NK-92 treated with Interleukin-12 subunit alpha and Interleukin-12 subunit beta, amount 100 ng/mL, for 24 hours (cell line): ENCODE data around the gene WDR64.
"Not testable (repeated sequence)": the region's sequence is repeated elsewhere in the genome, so short reads cannot be mapped to it uniquely, and the experiment has no call there.

Source experiments
- DNase-seq: peaks from one replicate; lab custom pipeline; 2025; lab: John Stamatoyannopoulos, UW

WDR64 gene

DNA sequence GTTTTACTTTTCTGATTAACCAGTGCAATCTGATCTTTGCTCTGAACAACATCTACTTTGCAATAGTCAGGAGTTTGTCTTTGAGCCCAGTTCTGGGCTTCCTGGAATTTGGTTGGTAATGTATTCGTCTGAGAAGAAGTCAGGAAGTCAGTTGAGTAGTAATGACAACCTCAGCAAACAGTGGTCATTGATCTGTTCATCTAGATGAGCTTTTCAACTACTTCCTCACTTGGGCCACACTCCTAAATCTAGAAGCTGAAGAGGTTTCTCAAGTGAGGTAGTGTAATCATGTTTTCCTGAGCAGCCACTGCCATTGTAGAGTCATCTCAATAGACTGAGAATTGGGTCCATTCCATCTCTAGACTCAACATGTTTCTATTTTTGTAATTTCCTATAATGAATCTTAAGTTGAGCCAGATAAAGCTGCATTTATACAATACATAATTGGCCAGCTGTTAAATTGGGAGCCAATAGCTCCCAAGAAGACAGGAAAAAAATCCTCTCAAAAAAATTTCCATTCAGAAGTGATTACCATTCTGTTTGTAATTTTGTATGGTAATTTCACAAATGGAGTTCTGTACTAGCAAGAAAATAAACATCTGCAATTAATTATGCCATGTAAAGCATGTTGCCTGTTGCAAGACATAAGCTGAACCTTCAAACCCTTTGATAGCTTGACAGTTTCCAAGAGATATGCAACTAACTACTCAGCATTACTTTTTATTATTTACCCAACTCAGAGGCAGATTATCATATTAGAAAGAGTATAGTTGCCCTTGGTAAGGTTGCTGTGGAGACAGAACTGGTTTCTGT is 49.6 kb downstream of the WDR64 start:
- DNase-seq, result no peak

DNA sequence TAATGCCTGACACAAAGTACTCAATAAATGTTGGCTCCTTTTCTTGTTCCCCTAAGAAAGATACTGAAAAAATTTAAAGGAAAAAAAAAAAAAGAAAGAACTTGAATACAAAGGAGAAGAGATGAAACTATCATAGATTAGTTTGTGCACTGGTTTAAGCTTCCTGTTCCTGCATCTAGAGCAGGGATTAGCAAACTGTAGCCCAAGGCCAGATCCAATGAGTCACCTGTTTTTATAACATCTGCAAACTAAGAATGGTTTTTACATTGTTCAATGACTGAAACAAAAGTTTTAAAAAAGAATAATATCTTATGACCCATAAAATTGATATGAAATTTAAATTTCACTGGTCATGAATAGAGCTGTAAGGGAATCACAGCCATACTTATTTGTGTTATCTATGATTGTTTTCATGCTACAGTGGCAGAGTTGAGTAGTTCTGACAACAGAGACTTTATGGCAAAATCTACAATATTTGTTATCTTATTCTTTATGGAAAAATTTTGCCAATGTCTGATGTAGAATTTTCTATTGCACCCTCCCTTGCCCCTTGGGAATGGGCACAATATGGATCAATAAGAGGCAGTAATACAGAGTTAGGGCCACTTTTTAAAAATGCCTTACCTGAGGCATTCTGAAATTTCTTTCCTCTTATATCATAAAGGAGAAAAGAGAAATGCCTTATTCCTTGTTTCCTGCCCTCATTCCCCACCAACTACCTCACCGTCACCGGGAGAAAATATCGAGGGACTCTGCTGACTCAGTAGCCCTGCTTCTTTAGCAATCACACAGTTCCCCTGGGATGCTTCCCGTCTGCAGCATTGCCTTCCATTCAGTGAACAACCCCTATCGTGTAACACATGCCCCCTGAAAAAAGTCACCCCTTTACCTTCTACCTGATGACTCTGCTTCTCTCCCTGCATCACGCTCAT is 50.6 kb downstream of the WDR64 start:
- DNase-seq, result no peak

DNA sequence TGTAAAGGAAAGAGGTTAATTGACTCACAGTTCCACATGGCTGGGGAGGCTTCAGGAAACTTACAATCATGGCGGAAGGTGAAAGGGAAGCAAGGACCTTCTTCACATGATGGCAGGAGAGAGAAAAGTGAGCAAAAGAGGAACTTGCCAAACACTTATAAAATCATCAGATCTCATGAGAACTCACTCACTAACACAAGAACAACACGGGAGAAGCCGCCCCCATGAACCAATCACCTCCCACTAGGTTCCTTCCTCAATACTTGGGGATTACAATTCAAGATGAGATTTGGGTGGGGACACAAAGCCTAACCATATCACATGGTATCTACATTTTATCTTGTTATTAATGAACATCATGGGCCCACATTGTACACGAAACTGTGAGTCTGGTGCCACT is 51.7 kb downstream of the WDR64 start:
- not testable (repeated sequence) for DNase-seq

DNA sequence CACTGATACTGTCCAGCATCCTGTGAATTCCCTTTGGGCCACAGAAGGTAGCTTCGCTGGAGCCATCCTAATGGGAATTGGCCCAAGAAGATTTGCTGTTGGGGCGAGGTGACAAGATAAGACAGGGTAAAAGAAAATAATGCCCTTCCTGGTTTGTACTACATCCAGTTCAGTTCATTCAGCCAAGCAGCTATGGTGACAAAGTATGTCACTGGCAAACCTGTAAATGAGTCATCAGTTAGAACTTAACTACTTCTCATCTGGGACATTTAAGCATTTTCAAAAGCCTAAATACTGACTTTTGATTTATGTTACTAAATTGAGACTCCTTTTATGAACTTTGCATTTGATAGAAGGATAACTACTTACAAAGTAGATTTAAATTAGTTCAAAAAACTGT is 54.2 kb downstream of the WDR64 start:
- no peak for DNase-seq

DNA sequence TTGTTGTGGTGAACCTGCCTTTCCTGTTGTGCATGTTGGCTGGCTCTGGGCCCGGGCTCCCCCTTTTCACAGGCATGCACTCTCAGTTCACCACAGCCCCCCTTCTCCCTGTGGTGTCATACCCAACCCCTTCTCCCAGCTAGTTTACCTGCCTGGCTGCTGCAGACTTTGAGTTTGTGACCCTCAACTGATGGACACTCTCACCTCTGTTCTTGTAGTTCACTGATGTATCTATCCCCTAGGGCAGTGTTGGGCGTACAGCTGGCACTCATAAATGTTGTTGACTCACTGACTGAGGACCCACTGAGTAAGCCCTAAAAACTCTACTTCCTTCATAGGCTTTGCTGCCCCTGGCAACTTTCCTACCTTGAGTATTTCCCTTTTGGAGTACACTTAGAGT is 54.9 kb downstream of the WDR64 start:
- no peak for DNase-seq

DNA sequence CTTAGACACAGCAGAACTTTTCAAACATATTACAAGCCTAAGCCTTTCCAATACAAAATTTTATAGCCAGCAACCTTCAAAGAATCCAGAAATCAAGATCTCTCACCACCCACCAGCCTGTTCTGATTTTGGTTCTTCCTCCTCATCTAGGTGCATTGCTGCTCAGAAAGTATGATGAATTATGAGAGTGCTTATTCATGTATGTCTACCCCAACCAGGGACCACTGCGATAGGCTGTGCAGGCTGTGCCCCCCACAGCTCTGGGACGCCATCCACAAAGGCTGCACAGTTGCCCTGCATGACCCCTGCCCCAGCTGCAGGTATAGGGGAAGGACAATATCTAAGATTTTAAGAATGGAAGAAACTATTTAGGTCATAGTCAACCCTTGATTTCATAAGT is 55.4 kb downstream of the WDR64 start:
- DNase-seq, result no peak

DNA sequence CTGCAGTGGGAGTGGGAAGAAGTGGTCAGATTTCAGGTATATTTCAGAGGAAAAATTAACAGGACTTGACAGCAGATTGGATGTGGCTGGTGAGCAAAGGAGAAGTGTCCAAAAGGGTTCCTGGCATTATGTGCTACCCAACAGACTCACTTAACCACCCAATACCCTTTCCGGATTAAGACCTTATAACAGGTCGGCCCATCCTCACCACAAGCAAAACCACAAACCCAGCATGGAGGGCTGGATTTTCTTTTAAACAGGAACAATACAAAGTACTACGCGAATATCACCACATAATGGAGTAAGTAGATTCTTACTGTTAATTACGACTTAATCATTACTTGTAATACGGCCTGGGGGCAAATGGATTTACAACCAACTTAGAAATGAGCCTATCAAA is 59.2 kb downstream of the WDR64 start:
- DNase-seq, result no peak

DNA sequence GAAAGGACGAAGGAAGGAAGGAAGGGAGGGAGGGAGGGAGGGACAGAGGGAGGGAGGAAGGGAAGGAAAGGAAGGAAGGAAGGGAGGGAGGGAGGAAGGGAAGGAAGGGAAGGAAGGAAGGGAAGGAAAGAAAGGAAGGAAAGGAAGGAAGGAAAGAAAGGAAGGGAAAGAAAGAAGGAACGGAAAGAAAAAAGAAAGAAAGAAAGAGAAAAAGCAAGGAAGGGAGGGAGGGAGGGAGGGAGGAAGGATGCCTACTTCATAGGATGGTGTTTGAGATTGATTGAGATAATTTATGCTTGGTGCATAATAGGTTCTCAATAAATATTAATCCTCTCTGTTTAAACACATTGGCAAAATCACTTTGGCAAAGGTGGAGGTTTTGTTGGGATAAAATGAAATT is 61.2 kb downstream of the WDR64 start:
- no peak for DNase-seq

DNA sequence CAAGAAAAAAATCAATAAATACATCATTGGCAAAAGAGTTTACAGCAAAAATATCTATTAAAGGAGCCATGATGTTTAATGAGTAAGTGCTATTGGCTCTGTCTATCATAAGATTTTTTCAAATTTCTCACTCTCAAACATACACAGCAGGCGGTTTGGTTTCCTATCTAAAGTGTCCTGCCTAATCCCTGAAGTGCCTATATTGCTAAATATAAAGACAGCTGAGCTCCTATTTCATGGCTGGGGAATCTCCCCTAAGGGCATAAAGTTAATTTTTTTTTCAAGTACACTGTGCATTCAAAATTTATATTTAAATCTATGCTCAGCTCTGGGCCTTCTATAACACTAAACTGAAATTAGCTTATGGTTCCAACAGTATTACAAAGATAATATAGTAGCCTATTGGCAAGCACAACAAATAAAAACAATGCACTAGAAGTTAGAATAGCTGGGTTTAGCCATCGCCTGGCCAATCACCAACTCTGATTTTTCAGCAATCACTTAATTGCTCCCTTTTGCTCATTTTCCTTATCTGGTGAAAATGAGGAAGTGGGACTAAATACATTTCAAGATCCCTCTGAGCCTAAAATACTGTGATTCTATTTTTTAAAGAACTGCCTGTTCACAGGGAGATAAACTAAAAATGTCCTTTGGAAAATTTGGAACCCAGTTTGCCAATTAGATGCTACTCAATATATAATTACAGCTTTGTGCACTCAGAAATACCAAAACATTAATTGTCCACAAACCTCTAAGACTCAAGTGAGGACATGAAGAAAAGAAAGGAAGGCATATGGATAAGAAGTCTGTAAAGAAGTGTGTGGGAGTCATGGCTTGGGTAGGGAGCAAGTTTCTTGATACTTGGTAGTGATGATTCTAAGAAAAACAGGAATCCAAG is 62.5 kb downstream of the WDR64 start:
- no peak for DNase-seq

DNA sequence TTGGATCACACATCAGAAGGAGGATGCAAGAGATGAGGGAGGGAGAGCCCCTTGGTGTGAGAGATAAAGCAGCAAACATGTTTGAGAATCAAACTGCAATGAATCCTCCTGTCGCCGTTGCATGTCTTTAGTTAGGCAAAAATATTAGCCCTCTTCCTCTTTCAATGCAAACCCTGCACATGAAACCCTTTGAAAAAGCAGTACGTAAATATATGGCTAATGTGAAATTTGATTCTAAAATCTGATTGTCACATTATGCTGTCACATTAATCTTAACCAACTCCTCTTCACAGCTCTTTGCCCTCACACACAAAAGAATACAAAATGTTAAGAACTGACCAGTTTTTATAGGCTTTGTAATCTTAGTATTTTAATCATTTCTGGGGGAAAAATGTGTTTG is 63.4 kb downstream of the WDR64 start:
- no peak for DNase-seq

DNA sequence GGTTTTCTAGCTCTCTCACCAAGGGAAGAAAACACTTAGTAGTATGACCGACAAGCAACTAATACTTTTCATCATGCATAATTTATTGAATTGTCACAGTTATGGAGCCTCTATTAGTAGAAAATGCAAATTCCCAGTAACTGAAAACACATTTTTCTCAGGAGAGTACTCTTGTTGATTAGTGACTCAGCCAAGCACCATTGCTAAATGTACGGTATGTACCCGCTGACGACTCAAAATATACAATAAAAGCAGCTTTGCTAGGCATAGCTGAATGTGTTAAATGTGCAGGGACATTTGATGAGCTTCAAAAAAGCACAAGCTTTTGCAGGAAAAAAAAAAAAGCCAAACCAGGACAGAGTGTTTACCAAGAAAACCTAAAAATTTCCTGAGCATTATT is 63.9 kb downstream of the WDR64 start:
- no peak for DNase-seq

DNA sequence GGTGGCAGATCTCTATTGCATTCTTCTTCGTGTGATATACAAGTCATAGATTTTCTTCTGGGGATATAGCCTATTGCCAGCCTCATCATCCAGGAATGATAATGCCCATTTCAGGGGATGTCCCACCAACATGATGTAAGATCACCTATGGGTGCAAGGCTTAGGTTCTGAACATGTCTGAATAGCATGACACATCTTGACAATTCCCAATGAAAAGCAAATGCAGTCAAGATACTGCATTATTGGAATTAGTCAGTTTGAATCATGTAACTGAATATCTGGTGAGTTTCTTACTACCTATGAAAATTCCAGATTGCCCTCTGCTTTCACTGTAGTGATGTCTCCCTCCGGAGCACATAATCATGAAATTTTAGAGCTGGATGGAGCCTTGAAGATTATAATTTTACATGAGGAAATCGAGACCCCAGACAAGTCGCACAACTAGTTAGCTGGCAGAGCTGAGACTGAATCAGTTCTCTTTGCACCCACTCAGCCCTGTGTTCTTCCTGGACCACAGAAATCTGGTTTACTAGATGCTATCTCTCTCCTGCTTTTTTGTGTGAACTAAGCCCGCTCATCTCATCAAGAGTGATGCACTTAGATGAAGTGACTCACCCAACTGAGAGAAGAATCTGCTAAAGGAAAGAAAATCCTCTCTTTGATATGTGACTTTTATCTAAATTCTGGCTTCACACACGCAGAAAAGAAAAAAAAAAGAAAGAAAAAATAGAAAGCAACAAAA is 65.0 kb downstream of the WDR64 start:
- DNase-seq, result no peak

DNA sequence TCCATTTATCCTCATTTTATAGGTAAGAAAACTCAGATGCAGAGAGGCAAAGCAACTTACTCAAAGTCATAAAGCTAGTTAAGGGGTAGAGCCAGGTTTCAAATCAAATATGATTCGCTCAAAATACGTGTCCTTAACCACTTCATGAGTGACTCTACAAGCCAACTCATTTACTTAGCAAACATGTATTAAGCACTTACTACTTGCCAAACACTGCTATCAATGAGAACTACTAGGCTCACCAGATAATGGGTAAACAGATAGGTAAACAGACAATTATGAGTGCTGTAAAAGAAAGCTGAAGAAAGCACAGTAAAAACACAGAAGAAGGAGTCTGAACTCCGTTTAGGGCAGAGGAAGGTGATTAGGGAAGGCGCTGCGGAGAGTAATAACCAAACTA is 65.9 kb downstream of the WDR64 start:
- DNase-seq, result no peak

DNA sequence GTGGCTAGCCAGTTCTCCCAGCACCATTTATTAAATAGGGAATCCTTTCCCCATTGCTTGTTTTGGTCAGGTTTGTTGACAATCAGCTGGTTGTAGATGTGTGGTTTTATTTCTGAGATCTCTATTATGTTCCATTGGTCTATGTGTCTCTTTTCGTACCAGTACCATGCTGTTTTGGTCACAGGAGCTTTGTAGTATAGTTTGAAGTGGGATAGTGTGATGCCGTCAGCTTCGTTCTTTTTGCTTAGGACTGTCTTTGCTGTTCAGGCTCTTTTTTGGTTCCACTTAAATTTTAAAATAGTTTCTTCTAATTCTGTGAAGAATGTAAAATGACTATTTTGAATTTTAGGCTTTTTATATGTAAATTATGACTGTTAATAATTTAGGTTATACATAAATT is 68.9 kb downstream of the WDR64 start:
- no peak for DNase-seq

DNA sequence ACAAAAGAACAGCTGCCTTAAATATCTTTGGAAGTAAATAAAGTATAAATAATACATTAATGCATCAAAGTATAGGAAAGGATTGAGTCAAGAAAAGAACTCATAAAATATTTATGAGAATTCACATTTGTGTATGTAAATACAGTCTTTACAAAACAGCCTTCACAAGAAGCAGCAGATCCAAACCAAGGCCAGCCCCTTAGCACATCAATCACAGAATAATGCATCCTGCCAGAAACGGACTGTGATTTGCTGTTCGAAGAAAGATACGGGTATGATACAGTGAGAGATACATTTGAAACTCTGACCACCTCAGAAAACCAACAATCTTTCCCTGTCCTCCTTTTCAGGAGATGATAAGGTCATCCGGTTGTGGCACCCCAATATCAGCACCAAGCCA is 70.9 kb downstream of the WDR64 start:
- no peak for DNase-seq

DNA sequence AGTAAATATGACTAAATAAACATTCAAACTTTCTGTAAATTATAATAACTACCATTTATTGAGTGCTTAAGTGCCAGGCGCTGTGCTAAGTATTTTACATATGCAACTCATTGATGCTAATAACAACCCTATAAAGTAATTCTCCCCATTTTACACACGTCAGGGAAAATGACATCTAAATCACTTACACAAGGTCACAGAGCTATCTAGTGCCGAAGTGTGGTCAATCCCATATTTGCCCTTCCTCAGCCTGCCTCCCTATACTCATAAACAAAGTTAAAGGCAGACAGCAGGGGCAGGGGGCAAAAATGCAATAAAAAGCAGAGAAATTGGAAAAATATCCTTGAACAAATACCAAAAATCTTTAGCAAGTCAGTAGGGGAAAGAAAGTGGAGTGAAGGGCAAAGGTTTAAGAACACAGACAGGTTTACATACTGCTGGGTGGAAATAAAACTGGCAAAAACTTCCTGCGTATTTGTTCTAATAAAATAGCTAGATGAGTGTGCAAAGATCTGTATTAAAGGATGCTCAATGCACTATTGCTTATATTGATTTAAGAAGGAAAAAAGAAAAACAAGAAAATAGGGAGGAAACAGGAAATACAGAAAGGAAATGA is 72.8 kb downstream of the WDR64 start:
- DNase-seq, result no peak

DNA sequence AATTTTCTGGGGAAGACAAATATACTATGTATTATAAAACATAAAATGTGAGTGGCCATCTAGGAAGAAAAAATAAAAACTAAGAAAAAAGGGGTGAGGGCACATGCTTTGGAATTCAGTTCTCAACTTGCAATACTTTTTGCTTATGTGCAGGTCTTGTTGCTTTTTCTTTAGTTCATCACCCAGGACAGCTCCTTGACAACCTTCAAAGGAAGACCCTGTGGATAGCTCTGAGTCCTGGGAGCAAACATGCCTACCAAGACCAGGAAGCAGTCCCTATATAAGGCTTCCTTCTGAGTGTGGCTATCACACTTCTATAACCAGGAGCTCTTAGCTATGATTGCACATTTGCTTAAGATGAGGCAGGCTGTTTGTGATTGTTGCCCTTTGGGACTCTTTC is 78.0 kb downstream of the WDR64 start:
- no peak for DNase-seq

DNA sequence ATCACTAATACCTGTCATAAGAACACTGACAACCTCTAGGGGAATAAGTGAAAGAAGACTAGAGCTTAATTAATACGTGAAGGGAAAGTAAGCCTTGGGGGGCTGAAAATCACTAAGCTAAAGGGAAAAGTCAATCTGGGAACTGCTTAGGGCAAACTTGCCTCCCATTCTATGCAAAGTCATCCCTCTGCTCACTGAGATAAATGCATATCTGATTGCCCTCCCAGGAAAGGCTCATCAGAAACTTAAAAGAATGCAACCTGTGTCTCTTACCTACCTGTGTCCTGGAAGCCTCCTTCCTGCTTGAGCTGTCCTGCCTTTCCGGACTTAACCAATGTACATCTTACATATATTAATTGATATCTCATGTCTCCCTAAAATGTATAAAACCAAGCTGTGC is 81.8 kb downstream of the WDR64 start:
- DNase-seq, result no peak

DNA sequence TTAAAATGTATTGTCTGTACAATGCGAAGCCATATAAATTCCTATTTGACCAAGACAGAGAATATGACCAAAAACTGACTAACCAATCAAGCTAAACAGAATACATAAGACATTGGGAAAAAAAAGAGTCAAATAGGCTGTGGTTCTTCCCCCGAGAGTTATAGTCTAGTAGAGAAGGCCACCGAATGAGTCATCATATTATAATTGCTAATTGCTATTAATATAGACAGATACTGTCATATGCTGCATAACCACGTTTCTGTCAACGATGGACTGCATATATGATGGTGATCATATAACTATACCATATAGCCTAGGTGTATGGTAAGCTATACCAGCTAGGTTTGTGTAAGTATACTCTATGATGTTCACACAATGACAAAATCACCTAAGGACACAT is 82.5 kb downstream of the WDR64 start:
- no peak for DNase-seq

DNA sequence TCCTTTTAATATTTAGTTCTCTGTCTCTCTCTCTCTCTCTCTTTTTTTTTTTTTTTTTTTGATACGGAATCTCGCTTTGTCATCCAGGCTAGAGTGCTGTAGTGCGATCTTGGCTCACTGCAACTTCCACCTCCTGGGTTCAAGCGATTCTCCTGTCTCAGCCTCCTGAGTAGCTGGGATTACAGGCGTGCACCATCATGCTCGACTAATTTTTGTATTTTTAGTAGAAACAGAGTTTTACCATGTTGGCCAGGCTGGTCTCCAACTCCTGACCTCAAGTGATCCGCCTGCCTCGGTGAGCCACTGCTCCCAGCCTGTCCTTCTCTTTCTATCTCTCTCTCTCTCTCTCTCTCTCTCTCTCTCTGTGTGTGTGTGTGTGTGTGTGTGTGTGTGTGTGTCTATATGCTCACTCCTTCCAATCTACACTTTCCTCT is 83.4 kb downstream of the WDR64 start:
- not testable (repeated sequence) for DNase-seq

DNA sequence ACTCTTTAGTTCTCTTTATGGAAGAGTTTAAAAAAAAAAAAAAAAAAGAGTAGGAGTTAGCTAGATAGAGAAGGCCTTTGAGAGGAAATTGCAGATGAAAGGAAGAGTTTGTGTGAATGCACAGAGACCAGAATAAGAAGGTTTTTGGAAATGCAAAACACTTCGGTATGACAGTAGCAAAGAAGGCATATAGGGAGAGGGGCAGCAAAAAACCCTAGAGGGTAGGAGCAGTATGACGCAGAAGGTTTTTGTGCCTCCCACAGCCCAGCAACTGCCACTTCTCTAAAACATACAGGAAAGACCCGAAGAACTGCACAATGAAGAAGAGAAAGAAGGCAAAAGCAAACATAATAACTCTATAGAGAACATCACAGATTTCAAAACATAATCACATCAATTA is 84.3 kb downstream of the WDR64 start:
- DNase-seq, result no peak
